Neural cell (in vitro differentiated cells): ENCODE data around the gene NPFF.

Experiments used
- EP300 ChIP-seq: fragments of 450-650 bp; conservative IDR thresholded peaks from 2 replicates; pipeline ENCODE4 v1.6.1; 2014; ENCODE audit warnings: antibody characterized with exemption, mild to moderate bottlenecking, moderate library complexity; ENCODE audit not compliant: poor library complexity, severe bottlenecking
- EZH2 ChIP-seq: fragments of 200-600, 300-800 bp; shearing (Covaris generic), sonication (generic); IDR thresholded peaks from 2 replicates; pipeline ENCODE4 v1.6.1; 2014; ENCODE audit warnings: antibody characterized with exemption, low read length, borderline replicate concordance, mild to moderate bottlenecking; ENCODE audit not compliant: insufficient read depth, poor library complexity, severe bottlenecking
- MXI1 ChIP-seq: fragments of 450-650 bp; conservative IDR thresholded peaks from 2 replicates; pipeline ENCODE4 v1.6.1; 2014; ENCODE audit warnings: antibody characterized with exemption, mild to moderate bottlenecking; ENCODE audit not compliant: poor library complexity, severe bottlenecking
- POLR2AphosphoS5 ChIP-seq: IDR thresholded peaks from 2 replicates; pipeline ENCODE4 v1.6.1; 2012
- RAD21 ChIP-seq: fragments of 450-650 bp; conservative IDR thresholded peaks from 2 replicates; pipeline ENCODE4 v1.6.1; 2014; ENCODE audit warnings: antibody characterized with exemption, mild to moderate bottlenecking, moderate library complexity
- SMC3 ChIP-seq: fragments of 450-650 bp; conservative IDR thresholded peaks from 2 replicates; pipeline ENCODE4 v1.6.1; 2014; ENCODE audit warnings: antibody characterized with exemption, mild to moderate bottlenecking, moderate library complexity; ENCODE audit not compliant: poor library complexity
- TF ChIP-seq, protein P1 (sequence below): fragments of 450-650 bp; IDR thresholded peaks from 2 replicates; pipeline ENCODE4 v1.5.1; 2014; ENCODE audit warnings: antibody characterized with exemption, mild to moderate bottlenecking, moderate library complexity; ENCODE audit not compliant: poor library complexity, severe bottlenecking
- TF ChIP-seq, protein P2 (sequence below): IDR thresholded peaks from 2 replicates; pipeline ENCODE4 v1.6.1; 2012; ENCODE audit warnings: borderline replicate concordance

DNA sequence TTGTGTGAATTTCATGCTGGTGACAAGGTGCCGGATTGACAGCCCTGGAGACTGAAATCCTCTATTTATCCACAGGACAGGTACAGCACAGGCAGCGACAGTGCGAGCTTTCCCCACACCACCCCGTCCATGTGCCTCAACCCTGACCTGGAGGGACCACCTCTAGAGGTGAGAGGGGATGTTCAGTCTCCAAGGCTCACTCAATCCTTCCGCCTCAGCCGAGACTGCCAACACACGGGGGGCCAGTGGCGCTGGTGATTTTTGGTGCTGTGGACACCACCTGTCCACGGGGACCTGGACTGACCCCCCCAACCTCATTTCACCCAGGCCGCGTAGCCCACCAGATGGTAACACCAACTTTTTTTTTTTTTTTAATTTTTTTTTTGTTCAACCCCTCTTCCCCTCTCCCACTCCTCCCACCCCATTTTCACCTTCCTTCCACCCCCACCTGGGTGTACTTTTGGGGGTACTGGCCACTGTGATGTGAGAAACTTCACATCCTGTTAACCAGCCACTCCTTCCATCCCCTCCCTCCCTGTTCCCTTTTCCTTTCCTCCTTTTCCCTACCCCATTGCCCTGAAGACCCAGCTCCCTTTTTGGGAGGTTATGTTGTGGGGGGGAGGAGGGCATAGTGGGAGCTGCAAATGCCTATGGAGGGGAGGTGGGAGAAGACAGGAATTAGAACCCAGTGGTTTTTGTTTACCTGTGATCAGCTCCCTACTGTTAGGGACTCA is 42.4 kb downstream of the NPFF start:
- TF ChIP-seq, protein P1, sequence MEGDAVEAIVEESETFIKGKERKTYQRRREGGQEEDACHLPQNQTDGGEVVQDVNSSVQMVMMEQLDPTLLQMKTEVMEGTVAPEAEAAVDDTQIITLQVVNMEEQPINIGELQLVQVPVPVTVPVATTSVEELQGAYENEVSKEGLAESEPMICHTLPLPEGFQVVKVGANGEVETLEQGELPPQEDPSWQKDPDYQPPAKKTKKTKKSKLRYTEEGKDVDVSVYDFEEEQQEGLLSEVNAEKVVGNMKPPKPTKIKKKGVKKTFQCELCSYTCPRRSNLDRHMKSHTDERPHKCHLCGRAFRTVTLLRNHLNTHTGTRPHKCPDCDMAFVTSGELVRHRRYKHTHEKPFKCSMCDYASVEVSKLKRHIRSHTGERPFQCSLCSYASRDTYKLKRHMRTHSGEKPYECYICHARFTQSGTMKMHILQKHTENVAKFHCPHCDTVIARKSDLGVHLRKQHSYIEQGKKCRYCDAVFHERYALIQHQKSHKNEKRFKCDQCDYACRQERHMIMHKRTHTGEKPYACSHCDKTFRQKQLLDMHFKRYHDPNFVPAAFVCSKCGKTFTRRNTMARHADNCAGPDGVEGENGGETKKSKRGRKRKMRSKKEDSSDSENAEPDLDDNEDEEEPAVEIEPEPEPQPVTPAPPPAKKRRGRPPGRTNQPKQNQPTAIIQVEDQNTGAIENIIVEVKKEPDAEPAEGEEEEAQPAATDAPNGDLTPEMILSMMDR, result no peak
- TF ChIP-seq EZH2 (no peak), POLR2AphosphoS5 (no peak), SMC3 (no peak), RAD21 (no peak), EP300 (no peak), MXI1 (no peak)
- TF ChIP-seq, protein P2, sequence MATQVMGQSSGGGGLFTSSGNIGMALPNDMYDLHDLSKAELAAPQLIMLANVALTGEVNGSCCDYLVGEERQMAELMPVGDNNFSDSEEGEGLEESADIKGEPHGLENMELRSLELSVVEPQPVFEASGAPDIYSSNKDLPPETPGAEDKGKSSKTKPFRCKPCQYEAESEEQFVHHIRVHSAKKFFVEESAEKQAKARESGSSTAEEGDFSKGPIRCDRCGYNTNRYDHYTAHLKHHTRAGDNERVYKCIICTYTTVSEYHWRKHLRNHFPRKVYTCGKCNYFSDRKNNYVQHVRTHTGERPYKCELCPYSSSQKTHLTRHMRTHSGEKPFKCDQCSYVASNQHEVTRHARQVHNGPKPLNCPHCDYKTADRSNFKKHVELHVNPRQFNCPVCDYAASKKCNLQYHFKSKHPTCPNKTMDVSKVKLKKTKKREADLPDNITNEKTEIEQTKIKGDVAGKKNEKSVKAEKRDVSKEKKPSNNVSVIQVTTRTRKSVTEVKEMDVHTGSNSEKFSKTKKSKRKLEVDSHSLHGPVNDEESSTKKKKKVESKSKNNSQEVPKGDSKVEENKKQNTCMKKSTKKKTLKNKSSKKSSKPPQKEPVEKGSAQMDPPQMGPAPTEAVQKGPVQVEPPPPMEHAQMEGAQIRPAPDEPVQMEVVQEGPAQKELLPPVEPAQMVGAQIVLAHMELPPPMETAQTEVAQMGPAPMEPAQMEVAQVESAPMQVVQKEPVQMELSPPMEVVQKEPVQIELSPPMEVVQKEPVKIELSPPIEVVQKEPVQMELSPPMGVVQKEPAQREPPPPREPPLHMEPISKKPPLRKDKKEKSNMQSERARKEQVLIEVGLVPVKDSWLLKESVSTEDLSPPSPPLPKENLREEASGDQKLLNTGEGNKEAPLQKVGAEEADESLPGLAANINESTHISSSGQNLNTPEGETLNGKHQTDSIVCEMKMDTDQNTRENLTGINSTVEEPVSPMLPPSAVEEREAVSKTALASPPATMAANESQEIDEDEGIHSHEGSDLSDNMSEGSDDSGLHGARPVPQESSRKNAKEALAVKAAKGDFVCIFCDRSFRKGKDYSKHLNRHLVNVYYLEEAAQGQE, result no peak
